Activated naive CD4-positive, alpha-beta T cell treated with anti-CD3 and anti-CD28 coated beads for 36 hours (primary cell): ENCODE results near the gene FAM168B. TPM values are rescaled to one million over a fixed set of nuclear protein-coding genes. Genes with fewer than 3 reads are reported as not detected.

ENCODE experiments used
- CTCF ChIA-PET: fragments of 350-600 bp; sonication (Branson Sonifier 250); formaldehyde crosslinking; loops from one replicate; lab custom pipeline; 2021; ENCODE audit warnings: antibody characterized with exemption; lab: Charles Lee
- DNase-seq: peaks from one replicate; pipeline ENCODE4 v3.0.0-alpha.2; 2020
- H3K27ac Mint-ChIP-seq: one replicate; pipeline ENCODE4 v1.8.0; 2021; ENCODE audit warnings: mild to moderate bottlenecking, mixed read lengths
- H3K27me3 Mint-ChIP-seq: one replicate; pipeline ENCODE4 v1.8.0; 2021; ENCODE audit warnings: low read depth, mixed read lengths
- H3K36me3 Mint-ChIP-seq: one replicate; pipeline ENCODE4 v1.8.0; 2021; ENCODE audit warnings: low read depth, mixed read lengths
- H3K4me1 Mint-ChIP-seq: one replicate; pipeline ENCODE4 v1.8.0; 2021; ENCODE audit warnings: low read depth, mixed read lengths
- H3K4me3 Mint-ChIP-seq: one replicate; pipeline ENCODE4 v1.8.0; 2021; ENCODE audit warnings: mild to moderate bottlenecking, moderate library complexity, mixed read lengths
- H3K9me3 Mint-ChIP-seq: one replicate; pipeline ENCODE4 v1.8.0; 2021; ENCODE audit warnings: mixed read lengths
- intact Hi-C: fragments of 100-400 bp; cut with micrococcal nuclease; formaldehyde crosslinking; loops from one replicate; pipeline ENCODE4 v1.15.1; 2023
- total RNA-seq, 2 experiments: library from RNA; stranded (reverse); gene quantifications; one replicate each; pipeline ENCODE4 v1.2.3, GENCODE V29; 2021

The FAM168B gene
- total RNA-seq, 2 experiments from 2014 or later = 52.7 to 55.0 TPM

- no peak overlapping the region for H3K27ac Mint-ChIP-seq
- DNase-seq = peak; percentile 27
- H3K36me3 Mint-ChIP-seq = no peaks in the 10 kb centered on the region
- H3K27me3 Mint-ChIP-seq = peaks cover 13% of the 10 kb centered on the region
- peaks cover 10% of the 10 kb centered on the region for H3K4me1 Mint-ChIP-seq
- H3K9me3 Mint-ChIP-seq = no peaks in the 10 kb centered on the region
- peak overlapping the region; percentile 29 for H3K4me3 Mint-ChIP-seq
- CTCF ChIA-PET = no interaction called here
- intact Hi-C loops = no loop called here
Observed at GRCh38 chr2:131034122-131035051, 58.9 kb downstream of the FAM168B start.

- Mint-ChIP-seq H3K36me3 (no peaks in the 10 kb centered on the region), H3K27ac (no peak overlapping the region), H3K9me3 (no peaks in the 10 kb centered on the region), H3K4me1 (peaks cover 6% of the 10 kb centered on the region), H3K27me3 (peaks cover 13% of the 10 kb centered on the region), H3K4me3 (no peak overlapping the region)
- no peak for DNase-seq
- CTCF ChIA-PET = no interaction called here
- intact Hi-C loops = no loop called here
Observed at GRCh38 chr2:131033786-131034121, 59.5 kb downstream of the FAM168B start.

- H3K36me3 Mint-ChIP-seq = no peaks in the 10 kb centered on the region
- H3K9me3 Mint-ChIP-seq = no peaks in the 10 kb centered on the region
- intact Hi-C loops = no loop called here
- CTCF ChIA-PET = interaction anchor here (0.7 kb wide), 1 partner anchor 11 kb away, joined by 7 read pairs; no protein-coding TSS in a partner anchor
- no peak for DNase-seq
- H3K4me3 Mint-ChIP-seq = no peak overlapping the region
- peaks cover 6% of the 10 kb centered on the region for H3K4me1 Mint-ChIP-seq
- H3K27me3 Mint-ChIP-seq = peaks cover 17% of the 10 kb centered on the region
- no peak overlapping the region for H3K27ac Mint-ChIP-seq
Observed at GRCh38 chr2:131032393-131032836, 60.8 kb downstream of the FAM168B start.

- intact Hi-C loops = no loop called here
- no peaks in the 10 kb centered on the region for H3K9me3 Mint-ChIP-seq
- no peak overlapping the region for H3K4me3 Mint-ChIP-seq
- H3K27ac Mint-ChIP-seq = no peak overlapping the region
- CTCF ChIA-PET = no interaction called here
- H3K4me1 Mint-ChIP-seq = peaks cover 6% of the 10 kb centered on the region
- no peaks in the 10 kb centered on the region for H3K36me3 Mint-ChIP-seq
- H3K27me3 Mint-ChIP-seq = peaks cover 20% of the 10 kb centered on the region
- DNase-seq = no peak
Observed at GRCh38 chr2:131031875-131032274, 61.4 kb downstream of the FAM168B start.

- H3K4me3 Mint-ChIP-seq = no peak overlapping the region
- H3K36me3 Mint-ChIP-seq = no peaks in the 10 kb centered on the region
- DNase-seq = no peak
- H3K27ac Mint-ChIP-seq = no peak overlapping the region
- CTCF ChIA-PET = no interaction called here
- intact Hi-C loops = no loop called here
- H3K4me1 Mint-ChIP-seq = peaks cover 6% of the 10 kb centered on the region
- H3K9me3 Mint-ChIP-seq = no peaks in the 10 kb centered on the region
- H3K27me3 Mint-ChIP-seq = peaks cover 20% of the 10 kb centered on the region
Observed at GRCh38 chr2:131031431-131031841, 61.8 kb downstream of the FAM168B start.

- intact Hi-C loops = no loop called here
- CTCF ChIA-PET = no interaction called here
- Mint-ChIP-seq H3K27me3 (peaks cover 21% of the 10 kb centered on the region), H3K36me3 (no peaks in the 10 kb centered on the region), H3K4me3 (no peak overlapping the region), H3K4me1 (peaks cover 6% of the 10 kb centered on the region), H3K27ac (no peak overlapping the region), H3K9me3 (no peaks in the 10 kb centered on the region)
- no peak for DNase-seq
Observed at GRCh38 chr2:131030478-131030971, 62.7 kb downstream of the FAM168B start.

- no peaks in the 10 kb centered on the region for H3K9me3 Mint-ChIP-seq
- DNase-seq = no peak
- peaks cover 6% of the 10 kb centered on the region for H3K4me1 Mint-ChIP-seq
- intact Hi-C loops = no loop called here
- peaks cover 27% of the 10 kb centered on the region for H3K27me3 Mint-ChIP-seq
- CTCF ChIA-PET = no interaction called here
- no peak overlapping the region for H3K4me3 Mint-ChIP-seq
- no peaks in the 10 kb centered on the region for H3K36me3 Mint-ChIP-seq
- H3K27ac Mint-ChIP-seq = no peak overlapping the region
Observed at GRCh38 chr2:131029812-131030211, 63.4 kb downstream of the FAM168B start.

GRCh38 chr2:131027566-131028528, 65.4 kb downstream of the FAM168B start:
- no peaks in the 10 kb centered on the region for H3K9me3 Mint-ChIP-seq
- no peak overlapping the region for H3K4me3 Mint-ChIP-seq
- no peaks in the 10 kb centered on the region for H3K36me3 Mint-ChIP-seq
- CTCF ChIA-PET = interaction anchor here (0.6 kb wide), 1 partner anchor 25 kb away, joined by 3 read pairs; no protein-coding TSS in a partner anchor
- DNase-seq = no peak
- intact Hi-C loops = no loop called here
- no peaks in the 10 kb centered on the region for H3K4me1 Mint-ChIP-seq
- H3K27ac Mint-ChIP-seq = no peak overlapping the region
- H3K27me3 Mint-ChIP-seq = peaks cover 16% of the 10 kb centered on the region

GRCh38 chr2:131026919-131027318, 66.3 kb downstream of the FAM168B start:
- Mint-ChIP-seq H3K36me3 (no peaks in the 10 kb centered on the region), H3K4me3 (no peak overlapping the region), H3K27ac (no peak overlapping the region), H3K9me3 (no peaks in the 10 kb centered on the region), H3K4me1 (no peaks in the 10 kb centered on the region), H3K27me3 (peaks cover 20% of the 10 kb centered on the region)
- no peak for DNase-seq
- intact Hi-C loops = no loop called here
- CTCF ChIA-PET = no interaction called here

- Mint-ChIP-seq H3K4me1 (no peaks in the 10 kb centered on the region), H3K9me3 (no peaks in the 10 kb centered on the region), H3K27ac (no peak overlapping the region), H3K4me3 (no peak overlapping the region), H3K27me3 (peaks cover 25% of the 10 kb centered on the region), H3K36me3 (no peaks in the 10 kb centered on the region)
- intact Hi-C loops = no loop called here
- no peak for DNase-seq
- CTCF ChIA-PET = no interaction called here
Observed at GRCh38 chr2:131023758-131024157, 69.5 kb downstream of the FAM168B start.

- CTCF ChIA-PET = no interaction called here
Observed at GRCh38 chr2:131022731-131023130, 70.5 kb downstream of the FAM168B start.

More at GRCh38 chr2:131022731-131023130, 70.5 kb downstream of the FAM168B start:
- no peak overlapping the region for H3K27ac Mint-ChIP-seq
- H3K36me3 Mint-ChIP-seq = no peaks in the 10 kb centered on the region
- no peak for DNase-seq
- peaks cover 24% of the 10 kb centered on the region for H3K27me3 Mint-ChIP-seq
- no peak overlapping the region for H3K4me3 Mint-ChIP-seq
- no peaks in the 10 kb centered on the region for H3K9me3 Mint-ChIP-seq
- H3K4me1 Mint-ChIP-seq = no peaks in the 10 kb centered on the region
- intact Hi-C loops = no loop called here
